MM.1S (cell line): ENCODE results near the gene PRKCZ.

Experiments used
- DNase-seq: peaks from one replicate; pipeline ENCODE4 v3.0.0-alpha.2; 2015
- H2AFZ ChIP-seq: fragments of 300-600 bp; sonication (generic); 2 replicates; pipeline ENCODE4 v1.6.0; 2016; ENCODE audit warnings: antibody characterized with exemption, low read length
- H3F3A ChIP-seq: fragments of 300-600 bp; sonication (generic); 2 replicates; pipeline ENCODE4 v1.6.1; 2016; ENCODE audit warnings: mild to moderate bottlenecking, antibody characterized with exemption, low read length, moderate library complexity, mixed read lengths; ENCODE audit not compliant: insufficient read depth
- H3K27ac ChIP-seq: fragments of 300-600 bp; sonication (generic); 2 replicates; pipeline ENCODE4 v1.5.1; 2016; ENCODE audit warnings: mild to moderate bottlenecking, low read length
- H3K27me3 ChIP-seq: fragments of 300-600 bp; sonication (generic); replicated peaks from 2 replicates; pipeline ENCODE4 v1.6.0; 2016; ENCODE audit warnings: low read length; ENCODE audit not compliant: insufficient read depth
- H3K36me3 ChIP-seq: fragments of 300-600 bp; sonication (generic); replicated peaks from 2 replicates; pipeline ENCODE4 v1.6.1; 2016; ENCODE audit warnings: mild to moderate bottlenecking, low read length, mixed read lengths; ENCODE audit not compliant: insufficient read depth
- H3K4me1 ChIP-seq: fragments of 300-600 bp; sonication (generic); 2 replicates; pipeline ENCODE4 v1.6.1; 2016; ENCODE audit warnings: low read length, mixed read lengths
- H3K4me2 ChIP-seq: fragments of 300-600 bp; sonication (generic); 2 replicates; pipeline ENCODE4 v1.6.0; 2016; ENCODE audit warnings: low read depth, low read length
- H3K4me3 ChIP-seq: fragments of 300-600 bp; sonication (generic); 2 replicates; pipeline ENCODE4 v1.5.1; 2016; ENCODE audit warnings: low read length, mixed read lengths
- H3K79me2 ChIP-seq: fragments of 300-600 bp; sonication (generic); 2 replicates; pipeline ENCODE4 v1.6.1; 2016; ENCODE audit warnings: mixed run types, low read length, mixed read lengths
- H3K9ac ChIP-seq: fragments of 300-600 bp; sonication (generic); 2 replicates; pipeline ENCODE4 v1.6.1; 2016; ENCODE audit warnings: low read length, mixed read lengths
- H3K9me2 ChIP-seq: fragments of 300-600 bp; sonication (generic); replicated peaks from 2 replicates; pipeline ENCODE4 v1.6.1; 2016; ENCODE audit warnings: mild to moderate bottlenecking, low read length, mixed read lengths; ENCODE audit not compliant: insufficient read depth
- H3K9me3 ChIP-seq: fragments of 300-600 bp; sonication (generic); replicated peaks from 2 replicates; pipeline ENCODE4 v1.6.1; 2016; ENCODE audit warnings: mild to moderate bottlenecking, low read length, mixed read lengths; ENCODE audit not compliant: insufficient read depth
- H4K20me1 ChIP-seq: fragments of 300-600 bp; sonication (generic); 2 replicates; pipeline ENCODE4 v1.6.1; 2016; ENCODE audit warnings: mild to moderate bottlenecking, low read length, moderate library complexity, mixed read lengths; ENCODE audit not compliant: insufficient read depth
- EZH2 ChIP-seq: fragments of 300-600 bp; sonication (generic); optimal IDR thresholded peaks from 2 replicates; pipeline ENCODE3; 2017; ENCODE audit warnings: low read depth, mild to moderate bottlenecking, antibody characterized with exemption, low read length, mixed read lengths
- EZH2phosphoT487 ChIP-seq: fragments of 300-600 bp; sonication (generic); IDR thresholded peaks from 2 replicates; pipeline ENCODE4 v1.6.1; 2018; ENCODE audit warnings: antibody characterized with exemption, low read length
- TF ChIP-seq, protein P1 (sequence below): fragments of 300-600 bp; sonication (generic); IDR thresholded peaks from 2 replicates; pipeline ENCODE4 v1.5.1; 2016; ENCODE audit warnings: antibody characterized with exemption, low read length, mixed read lengths

PRKCZ gene

DNA sequence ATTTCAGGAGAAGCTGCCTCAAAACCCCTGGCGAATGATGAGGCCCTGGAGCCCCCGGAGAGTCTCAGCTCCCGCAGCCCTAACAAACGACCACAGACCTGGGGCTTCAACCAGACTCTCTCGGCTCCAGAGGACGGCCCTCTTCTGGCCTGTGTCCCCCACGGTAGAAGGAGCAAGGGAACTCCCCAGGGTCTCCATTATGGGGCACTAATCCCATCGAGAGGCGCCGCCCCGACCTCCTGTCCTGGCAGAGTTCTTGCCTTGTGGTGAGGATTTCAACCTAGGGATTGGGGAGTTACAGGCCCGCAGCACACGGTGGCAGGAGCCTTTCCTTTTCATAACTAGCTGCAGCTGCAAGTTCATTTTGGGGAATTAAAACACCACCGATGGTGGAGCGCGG lies 138.1 kb downstream of the PRKCZ start:
- H3K9me2 ChIP-seq: no peaks in the 10 kb centered on the region
- no peaks in the 10 kb centered on the region for H3K9me3 ChIP-seq
- H3K79me2 ChIP-seq: no peaks in the 10 kb centered on the region
- H3F3A ChIP-seq: no peaks in the 10 kb centered on the region
- peaks cover 17% of the 10 kb centered on the region for H3K27me3 ChIP-seq
- TF ChIP-seq, protein P1, sequence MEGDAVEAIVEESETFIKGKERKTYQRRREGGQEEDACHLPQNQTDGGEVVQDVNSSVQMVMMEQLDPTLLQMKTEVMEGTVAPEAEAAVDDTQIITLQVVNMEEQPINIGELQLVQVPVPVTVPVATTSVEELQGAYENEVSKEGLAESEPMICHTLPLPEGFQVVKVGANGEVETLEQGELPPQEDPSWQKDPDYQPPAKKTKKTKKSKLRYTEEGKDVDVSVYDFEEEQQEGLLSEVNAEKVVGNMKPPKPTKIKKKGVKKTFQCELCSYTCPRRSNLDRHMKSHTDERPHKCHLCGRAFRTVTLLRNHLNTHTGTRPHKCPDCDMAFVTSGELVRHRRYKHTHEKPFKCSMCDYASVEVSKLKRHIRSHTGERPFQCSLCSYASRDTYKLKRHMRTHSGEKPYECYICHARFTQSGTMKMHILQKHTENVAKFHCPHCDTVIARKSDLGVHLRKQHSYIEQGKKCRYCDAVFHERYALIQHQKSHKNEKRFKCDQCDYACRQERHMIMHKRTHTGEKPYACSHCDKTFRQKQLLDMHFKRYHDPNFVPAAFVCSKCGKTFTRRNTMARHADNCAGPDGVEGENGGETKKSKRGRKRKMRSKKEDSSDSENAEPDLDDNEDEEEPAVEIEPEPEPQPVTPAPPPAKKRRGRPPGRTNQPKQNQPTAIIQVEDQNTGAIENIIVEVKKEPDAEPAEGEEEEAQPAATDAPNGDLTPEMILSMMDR: no peak
- no peak for TF ChIP-seq EZH2phosphoT487
- no peak for TF ChIP-seq EZH2
- H2AFZ ChIP-seq: no peak overlapping the region
- no peaks in the 10 kb centered on the region for H4K20me1 ChIP-seq
- H3K27ac ChIP-seq: no peak overlapping the region
- no peak for DNase-seq
- no peaks in the 10 kb centered on the region for H3K36me3 ChIP-seq
- H3K4me2 ChIP-seq: no peak overlapping the region
- no peak overlapping the region for H3K9ac ChIP-seq
- no peaks in the 10 kb centered on the region for H3K4me1 ChIP-seq
- H3K4me3 ChIP-seq: no peak overlapping the region

DNA sequence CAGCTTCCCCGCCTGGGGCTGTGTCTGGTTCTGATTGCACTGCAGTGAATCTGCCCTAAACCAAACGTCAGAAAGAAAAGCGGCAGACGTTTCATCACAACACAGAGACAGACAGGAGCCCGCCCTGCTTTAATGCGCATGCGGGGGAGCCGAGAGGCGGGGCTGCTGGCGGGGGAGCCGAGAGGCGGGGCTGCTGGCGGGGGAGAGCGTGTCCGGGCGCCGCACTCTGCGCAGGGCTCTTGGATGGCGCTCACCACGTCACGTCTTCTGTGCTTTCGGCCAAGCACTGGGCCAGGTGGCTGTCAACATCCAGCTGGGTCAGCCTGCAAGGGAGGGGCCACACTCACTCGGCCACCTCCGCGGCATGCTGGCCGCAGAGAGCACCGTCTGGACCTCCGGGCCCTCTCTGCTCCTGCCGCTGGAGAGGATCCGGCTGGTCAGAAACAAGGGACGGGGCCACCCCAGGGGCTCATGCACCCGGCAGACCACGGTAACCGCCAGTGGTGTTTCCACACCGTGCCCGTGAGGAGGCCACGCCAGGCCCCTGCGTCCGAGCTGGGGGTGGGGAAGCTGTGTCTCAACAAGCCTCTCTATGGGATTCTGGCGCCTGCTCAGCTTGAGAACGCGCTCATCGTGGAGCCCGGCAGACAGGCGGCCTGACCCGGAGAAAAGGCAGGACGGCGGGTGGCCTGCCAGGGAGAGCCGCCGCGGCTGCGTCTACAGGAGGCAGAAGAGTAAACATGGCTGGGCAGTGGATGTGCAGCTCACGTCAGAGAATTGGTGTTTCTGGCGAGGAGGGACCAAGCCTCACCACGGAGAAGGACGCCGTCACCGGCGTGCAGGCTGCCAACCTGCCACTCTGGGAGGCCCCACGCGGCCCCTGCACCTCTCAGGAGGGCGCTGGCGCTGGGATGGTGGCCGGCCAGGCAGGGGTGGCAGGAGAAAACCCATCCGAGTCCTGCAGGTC lies 139.5 kb downstream of the PRKCZ start:
- Histone ChIP-seq H3K4me1 (no peaks in the 10 kb centered on the region), H3K79me2 (no peaks in the 10 kb centered on the region), H4K20me1 (no peaks in the 10 kb centered on the region), H3K9me3 (no peaks in the 10 kb centered on the region), H3K27me3 (peaks cover 3% of the 10 kb centered on the region; the same call in 1 of the 2 replicates), H3K9ac (peak overlapping the region; percentile 55; the same call in 1 of the 2 replicates), H3K9me2 (no peaks in the 10 kb centered on the region), H3K27ac (peak overlapping the region; percentile 25; the same call in 1 of the 2 replicates), H3K36me3 (no peaks in the 10 kb centered on the region), H3K4me2 (peak overlapping the region; percentile 74), H3F3A (no peaks in the 10 kb centered on the region), H2AFZ (peak overlapping the region; percentile 48), H3K4me3 (peak overlapping the region; percentile 47)
- TF ChIP-seq EZH2phosphoT487: no peak
- TF ChIP-seq, protein P1: no peak
- no peak for TF ChIP-seq EZH2
- peak; percentile 79 for DNase-seq

DNA sequence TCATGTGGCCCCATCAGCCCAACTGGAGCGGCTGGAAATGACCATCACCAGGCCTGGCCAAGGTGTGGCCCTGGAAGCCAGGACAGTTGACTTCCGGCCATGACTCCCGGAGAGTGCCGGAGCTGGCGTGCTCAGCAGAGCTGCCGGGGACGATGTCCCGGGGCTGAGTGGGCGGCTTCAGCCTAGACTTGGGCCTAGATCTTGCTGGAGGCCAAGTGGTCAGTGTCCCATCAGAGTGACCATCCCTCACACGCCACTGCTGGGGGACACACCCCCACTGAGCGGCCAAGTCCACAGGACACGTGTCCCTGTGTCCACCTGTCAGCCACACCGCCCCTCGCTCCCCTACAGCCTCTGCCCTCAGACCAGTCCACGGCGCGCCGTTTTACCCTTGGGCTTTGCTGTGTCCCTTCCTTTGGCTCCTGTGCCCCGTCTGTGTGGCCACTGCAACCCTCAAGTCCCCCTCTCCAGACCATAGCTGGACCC lies 140.3 kb downstream of the PRKCZ start:
- no peak overlapping the region for H3K27ac ChIP-seq
- no peaks in the 10 kb centered on the region; the same call in 1 of the 2 replicates for H3K4me1 ChIP-seq
- H4K20me1 ChIP-seq: no peaks in the 10 kb centered on the region
- H3K4me2 ChIP-seq: no peak overlapping the region
- TF ChIP-seq EZH2: no peak
- TF ChIP-seq, protein P1: no peak
- TF ChIP-seq EZH2phosphoT487: no peak
- H3K9ac ChIP-seq: no peak overlapping the region
- no peaks in the 10 kb centered on the region for H3K79me2 ChIP-seq
- H2AFZ ChIP-seq: no peak overlapping the region
- H3F3A ChIP-seq: 0 out of 2 replicates have a peak, but pooled peaks cover 3% of the 10 kb centered on the region
- H3K9me3 ChIP-seq: no peaks in the 10 kb centered on the region
- H3K9me2 ChIP-seq: no peaks in the 10 kb centered on the region
- no peak overlapping the region for H3K4me3 ChIP-seq
- no peaks in the 10 kb centered on the region for H3K36me3 ChIP-seq
- DNase-seq: no peak
- H3K27me3 ChIP-seq: no peaks in the 10 kb centered on the region
